SKM-1 treated with dmso at 0.1 percent for 144 hours (cell line): ENCODE measurements around the gene PRAMEF13.
"Not testable (repeated sequence)": the region's sequence is repeated elsewhere in the genome, so short reads cannot be mapped to it uniquely, and the experiment has no call there.

Source experiments
- DNase-seq: peaks from one replicate; lab custom pipeline; 2025; ENCODE audit not compliant: unreplicated experiment; lab: John Stamatoyannopoulos, UW

PRAMEF13 gene

GRCh38 chr1:13171548-13171947, 29.7 kb downstream of the PRAMEF13 start, which contains the start of gene PRAMEF9:
PRAMEF9 (plus strand) TSS chr1:13171848; CDS start chr1:13175281, 3,433 bp downstream.
- DNase-seq = not testable (repeated sequence)

- not testable (repeated sequence) for DNase-seq
Measured at GRCh38 chr1:13165531-13165930, 35.7 kb downstream of the PRAMEF13 start, which contains the start of gene HNRNPCL4. HNRNPCL4 (minus strand) TSS chr1:13165631; CDS start chr1:13165467, 164 bp downstream.

GRCh38 chr1:13155909-13156308, 45.3 kb downstream of the PRAMEF13 start, which contains the start of gene PRAMEF26:
PRAMEF26 (minus strand) TSS chr1:13156009; CDS start chr1:13153095, 2,914 bp downstream.
- not testable (repeated sequence) for DNase-seq
